ES-I3 (cell line): Measurements from ENCODE around the gene WEE1.
A peak's percentile ranks its signal among the peaks of the same experiment; 100 is the strongest.
"Not testable (repeated sequence)": the region's sequence is repeated elsewhere in the genome, so short reads cannot be mapped to it uniquely, and the experiment has no call there.

Experiments
- H3K36me3 ChIP-seq: 2 replicates; pipeline ENCODE4 v1.6.1; 2013; ENCODE audit warnings: mild to moderate bottlenecking, low read length, control low read depth, moderate library complexity; ENCODE audit not compliant: insufficient read depth
- H3K4me1 ChIP-seq: 2 replicates; pipeline ENCODE4 v1.6.1; 2013; ENCODE audit warnings: mild to moderate bottlenecking, control low read depth, low read length; ENCODE audit not compliant: insufficient read depth
- H3K9ac ChIP-seq: 2 replicates; pipeline ENCODE4 v1.6.1; 2013; ENCODE audit warnings: low read depth, mild to moderate bottlenecking, low read length, moderate library complexity
- H3K9me3 ChIP-seq: 2 replicates; pipeline ENCODE4 v1.6.1; 2013; ENCODE audit warnings: mild to moderate bottlenecking, low read length, moderate library complexity; ENCODE audit not compliant: control insufficient read depth, insufficient read depth

The WEE1 gene

GRCh38 chr11:9615031-9615451 is 41.6 kb downstream of the WEE1 start:
- Histone ChIP-seq H3K9ac (peak overlapping the region; percentile 71; the same call in 1 of the 2 replicates), H3K9me3 (no peaks in the 10 kb centered on the region), H3K4me1 (peaks cover 14% of the 10 kb centered on the region; the same call in 1 of the 2 replicates), H3K36me3 (no peaks in the 10 kb centered on the region)

DNA sequence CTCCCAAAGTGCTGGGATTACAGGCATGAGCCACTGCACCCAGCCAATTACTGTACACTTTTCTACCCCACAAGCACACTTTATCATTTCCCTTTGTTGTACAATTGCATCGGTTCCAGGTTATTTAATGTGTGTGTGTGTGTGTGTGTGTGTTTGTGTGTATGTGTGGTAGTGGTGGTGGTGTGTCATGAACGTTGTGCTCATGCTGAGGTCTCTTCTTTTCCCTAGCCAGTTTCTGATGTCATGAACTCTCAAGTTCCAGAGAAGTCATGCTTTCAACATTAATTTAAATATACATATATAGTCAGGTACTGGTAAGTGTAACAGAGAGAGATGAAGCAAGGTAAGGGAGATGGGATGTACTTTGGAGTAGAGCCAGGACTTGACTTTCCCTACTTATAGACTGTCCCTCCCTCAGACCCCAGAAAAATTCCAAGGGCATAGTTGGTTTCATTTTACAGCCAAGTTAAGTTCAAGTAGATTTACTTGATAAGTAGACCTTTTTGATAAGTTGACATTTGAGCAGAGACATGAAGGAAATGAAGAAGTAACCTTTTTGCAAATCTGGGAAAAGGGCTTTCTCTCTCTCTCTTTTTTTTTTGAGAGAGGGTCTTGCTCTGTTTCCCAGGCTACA is 42.7 kb downstream of the WEE1 start:
- H3K4me1 ChIP-seq = peaks cover 10% of the 10 kb centered on the region; the same call in 1 of the 2 replicates

DNA sequence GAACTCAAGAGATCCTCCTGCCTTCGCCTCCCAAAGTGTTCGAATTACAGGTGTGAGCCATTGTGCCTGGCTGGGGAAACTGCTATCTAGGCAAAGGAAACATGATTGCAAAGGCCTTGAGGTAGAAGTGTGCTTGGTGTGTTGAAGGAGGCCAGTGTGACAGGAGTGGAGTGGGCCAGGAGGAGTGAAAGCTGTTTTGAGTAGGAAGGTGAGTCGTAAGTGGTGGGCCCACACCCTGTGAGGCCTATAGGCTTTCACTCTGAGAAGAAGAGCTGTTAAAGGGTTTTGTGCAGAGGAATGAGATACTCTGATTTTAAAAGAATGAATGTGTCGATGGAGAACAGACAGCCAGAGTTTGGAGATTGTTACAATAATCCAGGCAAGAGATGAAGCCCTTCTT is 43.4 kb downstream of the WEE1 start:
- no peaks in the 10 kb centered on the region for H3K9me3 ChIP-seq
- no peaks in the 10 kb centered on the region for H3K36me3 ChIP-seq
- H3K9ac ChIP-seq = no peak overlapping the region
- H3K4me1 ChIP-seq = peaks cover 10% of the 10 kb centered on the region; the same call in 1 of the 2 replicates

More for the DNA sequence above, 42.7 kb downstream of the WEE1 start:
- no peaks in the 10 kb centered on the region for H3K9me3 ChIP-seq
- H3K9ac ChIP-seq = no peak overlapping the region
- no peaks in the 10 kb centered on the region for H3K36me3 ChIP-seq

- no peaks in the 10 kb centered on the region for H3K36me3 ChIP-seq
- H3K9ac ChIP-seq = no peak overlapping the region
- no peaks in the 10 kb centered on the region for H3K9me3 ChIP-seq
- peaks cover 10% of the 10 kb centered on the region; the same call in 1 of the 2 replicates for H3K4me1 ChIP-seq
Measured at GRCh38 chr11:9617940-9618339, 44.5 kb downstream of the WEE1 start.

- peaks cover 10% of the 10 kb centered on the region; the same call in 1 of the 2 replicates for H3K4me1 ChIP-seq
- no peaks in the 10 kb centered on the region for H3K36me3 ChIP-seq
- no peak overlapping the region for H3K9ac ChIP-seq
- H3K9me3 ChIP-seq = no peaks in the 10 kb centered on the region
Measured at GRCh38 chr11:9619004-9619403, 45.5 kb downstream of the WEE1 start.

DNA sequence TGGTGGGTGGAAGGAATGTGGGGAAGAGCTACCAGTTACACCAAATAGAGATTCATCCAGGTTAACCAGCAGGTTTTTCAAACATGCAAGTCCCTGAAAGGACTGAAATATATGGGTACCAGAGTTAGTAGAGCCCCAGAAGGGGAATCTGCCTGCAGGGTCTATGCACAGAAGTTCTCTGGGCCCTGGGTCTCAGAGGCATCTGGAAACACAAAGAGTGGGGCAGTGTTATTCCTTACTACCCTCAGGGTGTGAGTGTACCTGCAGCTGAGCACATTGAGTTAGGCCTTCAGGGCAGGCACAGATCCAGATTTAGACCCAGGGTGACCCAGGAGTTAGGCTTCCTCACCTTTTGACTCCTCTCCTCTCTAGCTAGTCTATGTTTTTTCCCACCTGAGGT is 46.5 kb downstream of the WEE1 start:
- Histone ChIP-seq H3K9ac (no peak overlapping the region), H3K9me3 (no peaks in the 10 kb centered on the region), H3K36me3 (no peaks in the 10 kb centered on the region), H3K4me1 (peaks cover 12% of the 10 kb centered on the region; the same call in 1 of the 2 replicates)

- H3K4me1 ChIP-seq = peaks cover 25% of the 10 kb centered on the region
- H3K36me3 ChIP-seq, H3K9me3 ChIP-seq, H3K9ac ChIP-seq: not testable (repeated sequence)
Measured at GRCh38 chr11:9622353-9622752, 48.9 kb downstream of the WEE1 start.

GRCh38 chr11:9623053-9623452 is 49.6 kb downstream of the WEE1 start:
- H3K4me1 ChIP-seq = peaks cover 30% of the 10 kb centered on the region
- H3K9ac ChIP-seq, H3K36me3 ChIP-seq, H3K9me3 ChIP-seq: not testable (repeated sequence)

- peaks cover 42% of the 10 kb centered on the region for H3K4me1 ChIP-seq
- H3K9me3 ChIP-seq = no peaks in the 10 kb centered on the region
- H3K36me3 ChIP-seq = no peaks in the 10 kb centered on the region
- no peak overlapping the region for H3K9ac ChIP-seq
Measured at GRCh38 chr11:9624448-9624847, 51.0 kb downstream of the WEE1 start.

DNA sequence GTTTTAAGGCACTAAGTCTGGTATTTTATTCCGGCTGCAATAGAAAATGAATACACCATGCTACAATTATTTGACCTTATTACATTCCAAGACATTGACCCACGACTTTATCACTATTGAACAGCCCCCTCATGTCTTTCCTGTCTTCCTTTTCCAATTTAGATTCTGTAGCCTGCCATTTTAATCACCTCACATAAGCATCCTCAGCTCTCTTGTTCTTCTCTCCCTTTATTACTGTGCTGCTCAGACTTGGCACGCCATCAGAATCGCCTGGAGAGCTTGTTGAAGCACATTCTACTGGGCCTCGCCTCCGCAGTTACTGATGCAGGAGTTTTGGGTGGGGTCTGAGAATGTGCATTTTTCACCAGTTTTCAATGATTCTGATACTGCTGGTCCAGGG is 51.7 kb downstream of the WEE1 start:
- Histone ChIP-seq H3K9ac (no peak overlapping the region), H3K9me3 (no peaks in the 10 kb centered on the region), H3K4me1 (peaks cover 37% of the 10 kb centered on the region), H3K36me3 (no peaks in the 10 kb centered on the region)

- no peaks in the 10 kb centered on the region for H3K36me3 ChIP-seq
- no peaks in the 10 kb centered on the region for H3K9me3 ChIP-seq
- peaks cover 37% of the 10 kb centered on the region for H3K4me1 ChIP-seq
- no peak overlapping the region for H3K9ac ChIP-seq
Measured at GRCh38 chr11:9625728-9626127, 52.3 kb downstream of the WEE1 start.

DNA sequence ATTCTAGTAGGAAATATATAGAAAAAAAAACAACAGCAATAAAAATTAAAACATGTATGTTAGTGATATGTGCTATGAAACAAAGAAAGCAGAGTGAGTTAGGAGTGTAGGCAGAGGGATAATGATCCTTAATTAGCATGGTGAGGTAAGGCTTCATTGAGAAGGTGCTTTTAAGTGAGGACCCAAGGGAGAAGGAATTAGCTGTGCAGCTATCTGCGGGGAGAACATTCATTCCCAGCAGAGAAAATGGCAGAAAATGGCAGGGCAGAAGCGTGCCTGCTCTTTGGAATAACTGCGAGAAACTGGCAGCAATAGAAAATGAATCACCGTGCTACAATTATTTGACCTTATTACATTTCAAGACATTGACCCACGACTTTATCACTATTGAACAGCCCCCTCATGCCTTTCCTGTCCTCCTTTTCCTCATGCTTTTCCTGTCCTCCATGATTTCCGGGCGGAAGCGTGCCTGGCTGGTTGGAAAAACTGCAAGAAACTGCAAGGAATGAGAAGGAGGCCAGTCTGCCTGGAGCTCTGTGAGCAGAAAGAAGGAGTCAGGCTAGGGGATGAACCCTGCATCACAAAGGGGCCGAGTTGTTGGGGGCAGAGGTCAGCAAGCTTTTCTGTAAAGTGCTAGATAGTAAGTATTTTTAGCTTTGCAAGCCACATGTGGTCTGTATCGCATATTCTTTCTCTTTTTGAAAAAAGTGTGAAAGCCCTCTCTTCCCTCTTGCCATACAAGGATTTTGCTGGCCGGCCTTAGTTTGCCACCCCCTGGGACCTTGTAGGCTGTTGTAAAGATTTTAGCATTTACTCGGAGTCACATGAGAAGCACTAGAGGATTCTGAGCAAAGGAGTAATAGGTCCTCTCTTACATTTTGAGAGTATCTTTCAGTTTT is 53.3 kb downstream of the WEE1 start:
- Histone ChIP-seq H3K9ac (peak overlapping the region; percentile 16; the same call in 1 of the 2 replicates), H3K36me3 (no peaks in the 10 kb centered on the region), H3K4me1 (peaks cover 37% of the 10 kb centered on the region), H3K9me3 (no peaks in the 10 kb centered on the region)

DNA sequence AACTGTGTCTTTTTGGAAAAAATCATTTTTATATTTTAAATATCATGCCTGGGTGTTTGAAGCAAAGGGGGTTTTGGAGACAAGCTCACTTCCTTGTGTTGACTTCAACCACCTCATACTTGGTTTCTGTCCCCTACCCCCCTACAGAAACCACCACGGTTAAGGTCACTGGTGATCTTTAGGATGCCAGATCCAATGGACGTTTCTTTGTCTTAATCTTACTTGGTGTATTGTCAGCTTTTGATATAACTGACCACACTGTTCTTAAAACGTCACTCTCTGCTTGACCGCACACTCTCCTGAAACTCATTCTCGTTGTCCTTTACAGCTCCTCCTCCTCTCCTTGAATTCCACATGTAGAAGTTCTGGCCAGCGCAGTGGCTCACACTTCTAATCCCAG is 55.6 kb downstream of the WEE1 start:
- Histone ChIP-seq H3K9me3 (no peaks in the 10 kb centered on the region), H3K4me1 (peaks cover 37% of the 10 kb centered on the region), H3K36me3 (no peaks in the 10 kb centered on the region), H3K9ac (no peak overlapping the region)

- no peaks in the 10 kb centered on the region for H3K36me3 ChIP-seq
- no peak overlapping the region for H3K9ac ChIP-seq
- H3K9me3 ChIP-seq = no peaks in the 10 kb centered on the region
- peaks cover 6% of the 10 kb centered on the region; the same call in 1 of the 2 replicates for H3K4me1 ChIP-seq
Measured at GRCh38 chr11:9633679-9634078, 60.2 kb downstream of the WEE1 start.

DNA sequence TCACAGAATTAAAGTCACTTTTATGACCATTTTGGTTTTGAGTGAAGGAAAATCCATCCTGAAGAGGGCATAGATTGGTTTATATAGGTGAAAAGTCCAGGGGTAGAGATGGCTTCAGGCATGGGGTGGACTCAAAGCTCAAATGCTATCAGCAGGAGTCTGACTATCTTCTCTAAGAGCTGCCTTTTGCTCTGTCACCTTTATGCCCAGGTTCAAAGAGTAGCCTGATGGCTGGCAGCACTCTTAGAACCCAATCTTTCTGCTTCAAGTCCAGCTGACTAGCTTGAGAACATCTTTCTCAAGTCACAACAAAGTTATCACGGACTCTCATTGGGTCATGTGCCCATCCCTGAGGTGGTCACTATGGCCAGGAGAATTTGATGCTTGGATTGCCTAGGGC is 63.2 kb downstream of the WEE1 start:
- no peaks in the 10 kb centered on the region for H3K36me3 ChIP-seq
- H3K9me3 ChIP-seq = no peaks in the 10 kb centered on the region
- no peaks in the 10 kb centered on the region for H3K4me1 ChIP-seq
- no peak overlapping the region for H3K9ac ChIP-seq
